IPS-20b (cell line): ENCODE results near the gene STRIT1.

Experiments used
- H3K27ac ChIP-seq: one replicate; pipeline ENCODE4 v1.5.1; 2013; ENCODE audit warnings: low read length
- H3K27me3 ChIP-seq: 2 replicates; pipeline ENCODE4 v1.6.1; 2013; ENCODE audit warnings: mild to moderate bottlenecking, low read length, inconsistent platforms; ENCODE audit not compliant: insufficient read depth
- H3K36me3 ChIP-seq: 2 replicates; pipeline ENCODE4 v1.6.1; 2013; ENCODE audit warnings: low read depth, mild to moderate bottlenecking, inconsistent platforms, low read length, moderate library complexity; ENCODE audit not compliant: insufficient read depth
- H3K4me1 ChIP-seq: 2 replicates; pipeline ENCODE4 v1.6.1; 2013; ENCODE audit warnings: mild to moderate bottlenecking, control low read depth, inconsistent platforms, low read length, moderate library complexity; ENCODE audit not compliant: insufficient read depth
- H3K4me3 ChIP-seq: 2 replicates; pipeline ENCODE4 v1.5.1; 2013; ENCODE audit warnings: mild to moderate bottlenecking, low read length, inconsistent platforms
- H3K9ac ChIP-seq: 2 replicates; pipeline ENCODE4 v1.6.1; 2013; ENCODE audit warnings: low read depth, mild to moderate bottlenecking, inconsistent platforms, low read length, moderate library complexity
- H3K9me3 ChIP-seq: 2 replicates; pipeline ENCODE4 v1.6.1; 2013; ENCODE audit warnings: mild to moderate bottlenecking, low read depth, low read length, inconsistent platforms; ENCODE audit not compliant: insufficient read depth

The STRIT1 gene

GRCh38 chr3:155312781-155313180, 19.3 kb upstream of the STRIT1 start:
- Histone ChIP-seq H3K27ac (no peak overlapping the region), H3K4me3 (no peak overlapping the region), H3K4me1 (no peaks in the 10 kb centered on the region), H3K9ac (no peak overlapping the region), H3K27me3 (no peaks in the 10 kb centered on the region), H3K36me3 (no peaks in the 10 kb centered on the region), H3K9me3 (no peaks in the 10 kb centered on the region)

DNA sequence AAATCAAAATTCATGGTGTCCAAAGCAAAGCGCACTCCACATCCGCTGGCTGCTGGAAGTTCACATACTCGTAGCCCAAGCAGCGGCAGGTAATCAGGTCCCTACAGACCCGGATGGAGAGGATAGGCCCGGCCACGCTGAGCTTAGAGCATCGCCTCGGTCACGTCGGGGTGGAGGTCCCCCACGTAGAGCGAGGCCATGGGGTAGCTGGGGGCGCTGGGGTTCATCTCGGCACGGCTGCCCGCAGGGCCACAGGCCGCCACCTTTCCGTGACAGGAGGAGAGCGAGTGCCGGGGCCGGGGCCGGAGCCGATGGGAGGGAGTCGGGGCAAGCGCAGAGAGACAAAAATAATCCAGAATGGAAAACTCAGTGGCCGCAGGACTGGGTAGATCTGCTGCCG, 16.1 kb upstream of the STRIT1 start:
- no peaks in the 10 kb centered on the region for H3K4me1 ChIP-seq

DNA sequence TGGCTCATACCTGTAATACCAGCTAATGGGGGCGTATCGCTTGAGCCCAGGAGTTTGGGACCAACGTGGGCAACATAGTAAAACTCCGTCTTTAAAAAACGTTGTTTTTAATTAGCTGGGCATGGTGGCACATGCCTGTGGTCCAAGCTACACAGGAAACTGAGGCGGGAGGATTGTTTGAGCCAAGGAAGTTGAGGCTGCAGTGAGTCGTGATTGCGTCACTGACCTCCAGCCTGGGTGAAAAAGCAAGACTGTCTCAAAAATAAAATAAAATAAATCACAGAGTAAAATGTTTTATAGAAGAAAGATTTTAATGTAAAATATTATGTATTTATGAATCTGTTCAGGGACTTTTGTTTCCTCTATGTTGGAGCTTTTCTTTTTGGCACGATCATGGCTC, 15.3 kb upstream of the STRIT1 start:
- no peaks in the 10 kb centered on the region for H3K27me3 ChIP-seq
- H3K4me1 ChIP-seq, result no peaks in the 10 kb centered on the region
- H3K36me3 ChIP-seq, result no peaks in the 10 kb centered on the region
- H3K27ac ChIP-seq, result no peak overlapping the region
- no peaks in the 10 kb centered on the region for H3K9me3 ChIP-seq
- no peak overlapping the region for H3K4me3 ChIP-seq
- H3K9ac ChIP-seq, result no peak overlapping the region

More for the DNA sequence above, 16.1 kb upstream of the STRIT1 start:
- Histone ChIP-seq H3K27me3 (no peaks in the 10 kb centered on the region), H3K9ac (no peak overlapping the region), H3K9me3 (no peaks in the 10 kb centered on the region), H3K27ac (no peak overlapping the region), H3K4me3 (no peak overlapping the region), H3K36me3 (no peaks in the 10 kb centered on the region)

DNA sequence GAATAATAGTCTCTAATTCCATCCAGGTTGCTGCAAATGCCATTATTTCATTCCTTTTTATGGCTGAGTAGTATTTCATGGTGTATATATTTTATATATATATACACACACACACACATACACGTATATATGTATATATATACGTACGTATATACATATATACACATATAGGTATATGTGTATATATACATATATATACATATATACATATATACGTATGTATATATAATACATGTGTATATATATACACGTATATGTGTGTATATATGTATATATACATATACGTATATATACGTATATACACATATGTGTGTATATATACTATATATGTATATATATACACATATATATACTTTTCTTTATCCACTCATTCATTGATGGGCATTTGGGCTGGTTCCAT, 13.7 kb upstream of the STRIT1 start:
- no peaks in the 10 kb centered on the region for H3K9me3 ChIP-seq
- no peaks in the 10 kb centered on the region for H3K27me3 ChIP-seq
- H3K4me3 ChIP-seq, result no peak overlapping the region
- no peaks in the 10 kb centered on the region for H3K4me1 ChIP-seq
- no peak overlapping the region for H3K9ac ChIP-seq
- H3K27ac ChIP-seq, result no peak overlapping the region
- H3K36me3 ChIP-seq, result no peaks in the 10 kb centered on the region

- no peaks in the 10 kb centered on the region for H3K27me3 ChIP-seq
- H3K9me3 ChIP-seq, result no peaks in the 10 kb centered on the region
- H3K27ac ChIP-seq, result no peak overlapping the region
- no peak overlapping the region for H3K4me3 ChIP-seq
- no peaks in the 10 kb centered on the region for H3K4me1 ChIP-seq
- H3K36me3 ChIP-seq, result no peaks in the 10 kb centered on the region
- H3K9ac ChIP-seq, result no peak overlapping the region
Measured at GRCh38 chr3:155304394-155304793, 10.9 kb upstream of the STRIT1 start.

GRCh38 chr3:155303540-155304097, 10.1 kb upstream of the STRIT1 start:
- Histone ChIP-seq H3K4me3 (no peak overlapping the region), H3K4me1 (no peaks in the 10 kb centered on the region), H3K9me3 (no peaks in the 10 kb centered on the region), H3K27ac (no peak overlapping the region), H3K36me3 (no peaks in the 10 kb centered on the region), H3K9ac (no peak overlapping the region), H3K27me3 (no peaks in the 10 kb centered on the region)

DNA sequence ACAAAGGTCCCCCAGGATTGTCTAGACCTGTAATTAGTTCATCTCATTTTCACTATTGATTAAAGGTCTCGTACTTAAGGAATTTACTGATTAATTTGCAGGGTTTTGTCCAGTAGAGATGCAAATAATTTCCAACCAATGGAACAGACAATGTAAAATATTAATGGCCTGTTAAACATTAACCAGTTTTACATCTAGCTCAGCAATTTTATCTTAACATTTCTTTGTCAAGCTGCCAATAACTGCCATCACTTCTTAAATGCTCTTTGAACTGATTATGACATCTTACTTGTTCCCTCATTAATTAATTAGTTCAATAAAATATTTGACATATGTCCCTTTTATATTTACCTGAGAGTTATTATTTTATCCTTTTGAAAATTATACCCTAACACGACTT, 9.4 kb upstream of the STRIT1 start:
- no peaks in the 10 kb centered on the region for H3K4me1 ChIP-seq
- H3K27me3 ChIP-seq, result no peaks in the 10 kb centered on the region
- no peak overlapping the region for H3K9ac ChIP-seq
- H3K9me3 ChIP-seq, result no peaks in the 10 kb centered on the region
- H3K36me3 ChIP-seq, result no peaks in the 10 kb centered on the region
- no peak overlapping the region for H3K27ac ChIP-seq
- H3K4me3 ChIP-seq, result no peak overlapping the region

DNA sequence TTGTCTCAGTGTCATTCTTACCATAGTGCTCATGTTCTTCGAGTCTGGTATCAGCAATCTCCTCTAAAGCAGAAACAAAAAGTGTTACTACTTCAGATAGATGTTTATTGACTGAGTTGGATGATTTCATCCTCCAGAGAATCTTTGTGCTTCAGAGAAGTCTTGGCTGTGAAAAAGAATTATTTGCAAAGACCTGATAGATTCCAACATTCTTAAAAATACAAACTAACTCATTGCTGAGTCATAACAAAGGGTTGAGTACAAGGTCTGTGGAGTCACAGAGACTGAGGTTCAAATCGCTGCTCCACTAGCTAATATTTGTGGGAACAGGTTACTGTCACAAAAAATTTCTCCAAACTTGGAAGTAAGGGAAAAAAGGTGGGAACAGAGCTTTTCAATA, 9.0 kb upstream of the STRIT1 start:
- no peaks in the 10 kb centered on the region for H3K36me3 ChIP-seq
- H3K27ac ChIP-seq, result no peak overlapping the region
- H3K9me3 ChIP-seq, result peaks cover 2% of the 10 kb centered on the region; the same call in 1 of the 2 replicates
- H3K9ac ChIP-seq, result no peak overlapping the region
- no peaks in the 10 kb centered on the region for H3K27me3 ChIP-seq
- H3K4me1 ChIP-seq, result no peaks in the 10 kb centered on the region
- no peak overlapping the region for H3K4me3 ChIP-seq

DNA sequence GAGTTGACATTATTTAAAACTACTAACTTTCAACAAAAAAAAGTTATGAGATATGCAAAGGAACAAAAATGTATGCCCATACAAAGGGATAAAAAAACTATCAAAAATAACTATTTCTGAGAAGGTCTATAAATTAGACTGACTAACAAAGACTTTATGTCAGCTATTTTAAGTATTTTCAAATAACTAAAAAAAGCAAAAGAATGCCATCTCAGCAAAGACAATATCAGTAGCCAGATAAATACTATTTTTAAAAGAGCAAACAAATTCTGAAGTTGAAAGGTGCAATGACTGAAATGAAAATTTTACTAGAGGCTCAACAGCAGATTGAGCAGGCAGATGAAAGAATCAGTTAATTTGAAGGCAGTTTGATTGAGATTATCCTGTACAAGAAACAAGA, 3.6 kb upstream of the STRIT1 start:
- peaks cover 16% of the 10 kb centered on the region for H3K9me3 ChIP-seq
- H3K9ac ChIP-seq, result no peak overlapping the region
- no peaks in the 10 kb centered on the region for H3K36me3 ChIP-seq
- H3K27ac ChIP-seq, result no peak overlapping the region
- H3K4me3 ChIP-seq, result no peak overlapping the region
- no peaks in the 10 kb centered on the region for H3K27me3 ChIP-seq
- no peaks in the 10 kb centered on the region for H3K4me1 ChIP-seq

DNA sequence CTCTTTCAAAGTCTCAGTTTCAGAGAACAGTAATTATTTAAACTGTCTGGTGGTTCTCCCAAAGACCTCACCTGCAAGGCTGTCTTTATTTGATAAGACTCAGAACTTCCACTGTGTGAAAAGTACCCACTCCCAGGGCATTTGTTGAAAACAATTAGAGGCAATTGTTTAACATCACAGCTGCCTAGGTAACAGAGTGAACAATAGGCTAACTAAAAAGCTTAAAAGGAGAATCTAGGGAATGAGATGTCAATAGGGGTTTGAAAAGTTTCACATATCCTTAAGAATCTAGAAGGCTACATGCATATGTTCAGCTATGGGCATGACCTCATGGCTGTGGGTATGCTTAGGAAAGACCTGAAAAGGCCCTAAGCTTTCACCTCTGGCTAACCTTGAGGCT, 2.9 kb upstream of the STRIT1 start:
- no peak overlapping the region for H3K27ac ChIP-seq
- no peaks in the 10 kb centered on the region for H3K36me3 ChIP-seq
- no peaks in the 10 kb centered on the region for H3K4me1 ChIP-seq
- H3K4me3 ChIP-seq, result no peak overlapping the region
- H3K9me3 ChIP-seq, result peaks cover 16% of the 10 kb centered on the region
- H3K27me3 ChIP-seq, result no peaks in the 10 kb centered on the region
- H3K9ac ChIP-seq, result no peak overlapping the region

GRCh38 chr3:155292693-155293092, 790 bp downstream of the STRIT1 start:
- H3K4me1 ChIP-seq, result no peaks in the 10 kb centered on the region
- no peak overlapping the region for H3K9ac ChIP-seq
- H3K27ac ChIP-seq, result no peak overlapping the region
- H3K4me3 ChIP-seq, result no peak overlapping the region
- H3K36me3 ChIP-seq, result no peaks in the 10 kb centered on the region
- H3K9me3 ChIP-seq, result peaks cover 16% of the 10 kb centered on the region
- H3K27me3 ChIP-seq, result no peaks in the 10 kb centered on the region

DNA sequence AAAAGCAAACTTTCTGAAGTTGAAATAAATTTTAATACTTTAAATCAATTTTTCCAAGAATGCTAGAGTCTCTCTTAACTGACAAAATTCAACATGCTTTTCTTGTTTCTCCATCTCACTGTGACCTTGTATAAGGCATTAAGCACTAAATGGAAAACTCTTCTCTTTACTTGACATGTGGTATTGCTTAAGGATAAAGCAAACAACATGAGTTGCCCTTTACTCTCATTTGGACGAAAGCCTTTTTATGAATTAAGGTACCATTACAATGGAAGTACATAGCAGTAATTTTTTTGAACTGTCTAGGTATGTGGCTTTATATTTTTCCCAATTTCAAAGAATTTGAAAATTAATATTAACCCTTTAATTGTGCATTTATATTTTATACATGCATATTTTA, 1.4 kb downstream of the STRIT1 start:
- Histone ChIP-seq H3K9me3 (peaks cover 11% of the 10 kb centered on the region), H3K9ac (no peak overlapping the region), H3K4me3 (no peak overlapping the region), H3K4me1 (no peaks in the 10 kb centered on the region), H3K27me3 (no peaks in the 10 kb centered on the region), H3K36me3 (no peaks in the 10 kb centered on the region), H3K27ac (no peak overlapping the region)

DNA sequence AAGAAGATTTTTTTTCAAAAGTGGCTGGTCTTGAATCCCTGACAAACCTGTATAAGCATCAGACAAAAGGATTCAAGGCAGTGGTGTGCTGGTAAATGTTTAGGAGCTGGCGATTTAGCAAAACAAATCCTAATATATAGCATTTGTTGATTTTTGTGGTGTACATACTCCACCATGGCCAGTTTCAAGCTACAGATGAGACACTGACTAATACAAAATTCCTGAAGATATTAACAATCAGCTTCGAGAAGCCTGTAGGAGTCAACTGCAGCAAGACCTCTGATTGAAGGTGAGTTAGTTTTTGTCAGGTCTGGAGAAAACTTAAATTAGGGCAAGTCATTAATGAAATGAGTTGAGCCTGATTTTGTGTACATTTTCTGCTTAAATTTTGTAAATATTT, 6.7 kb downstream of the STRIT1 start:
- H3K4me1 ChIP-seq, result peaks cover 19% of the 10 kb centered on the region
- H3K9ac ChIP-seq, result no peak overlapping the region
- H3K4me3 ChIP-seq, result no peak overlapping the region
- no peaks in the 10 kb centered on the region for H3K27me3 ChIP-seq
- H3K9me3 ChIP-seq, result no peaks in the 10 kb centered on the region
- no peaks in the 10 kb centered on the region for H3K36me3 ChIP-seq
- no peak overlapping the region for H3K27ac ChIP-seq
